HEK293 (cell line): ENCODE measurements around the gene EIF4G3.
A peak's percentile ranks its signal among the peaks of the same experiment; 100 is the strongest.

ENCODE experiments used
- CTCF ChIA-PET: fragments of 350-600 bp; formaldehyde crosslinking; extraction: SDS; loops from one replicate; lab custom pipeline; 2021; ENCODE audit warnings: antibody characterized with exemption; lab: Yijun Ruan, JAX
- POLR2A ChIA-PET: fragments of 300-600 bp; formaldehyde crosslinking; extraction: SDS; loops from one replicate; lab custom pipeline; 2020; ENCODE audit warnings: antibody characterized with exemption, inconsistent platforms; lab: Yijun Ruan, JAX
- H3K27ac ChIP-seq: fragments of 200-500 bp; sonication (Bioruptor generic); 2 replicates; pipeline ENCODE4 v1.5.1; 2014; ENCODE audit warnings: low read depth, low read length, control low read depth, inconsistent platforms; ENCODE audit errors: extremely low read depth
- H3K36me3 ChIP-seq, 2 experiments: fragments of 200-500 bp in 1 of 2; sonication (Bioruptor generic) in 1 of 2; 1 replicate in 1 of 2; 2 replicates in 1 of 2; pipeline ENCODE4 v1.5.1; 2014 to 2017; ENCODE audit warnings: inconsistent platforms in 2 of 2, low read length in 2 of 2; ENCODE audit not compliant: control insufficient read depth in 2 of 2, insufficient read depth in 1 of 2
- H3K4me1 ChIP-seq: fragments of 200-500 bp; sonication (Bioruptor generic); 2 replicates; pipeline ENCODE4 v1.5.1; 2014; ENCODE audit warnings: mild to moderate bottlenecking, low read length, inconsistent platforms; ENCODE audit not compliant: control insufficient read depth, insufficient read depth
- H3K4me3 ChIP-seq: 2 replicates; pipeline ENCODE4 v1.5.1; 2011; ENCODE audit warnings: low read depth, mild to moderate bottlenecking, control low read depth, low read length, moderate library complexity
- H3K9me3 ChIP-seq: fragments of 200-500 bp; sonication (Bioruptor generic); 2 replicates; pipeline ENCODE4 v1.5.1; 2014; ENCODE audit warnings: low read depth, low read length, inconsistent platforms; ENCODE audit not compliant: control insufficient read depth, insufficient read depth
- FEZF1 ChIP-seq: fragments of 450-650 bp; formaldehyde crosslinking; IDR thresholded peaks from 2 replicates; pipeline ENCODE4 v1.5.1; 2016; ENCODE audit warnings: missing biosample characterization, missing genetic modification characterization
- HOXA7 ChIP-seq: sonication (generic); formaldehyde crosslinking; IDR thresholded peaks from 2 replicates; pipeline ENCODE4 v1.8.1; 2022; ENCODE audit warnings: missing genetic modification reagents, borderline replicate concordance
- MZF1 ChIP-seq: fragments of 450-650 bp; formaldehyde crosslinking; IDR thresholded peaks from 2 replicates; pipeline ENCODE4 v1.5.1; 2017; ENCODE audit warnings: missing biosample characterization, missing genetic modification characterization, borderline replicate concordance
- OSR2 ChIP-seq: fragments of 450-650 bp; formaldehyde crosslinking; IDR thresholded peaks from 2 replicates; pipeline ENCODE4 v1.5.1; 2016; ENCODE audit warnings: missing biosample characterization, missing genetic modification characterization
- YY2 ChIP-seq: fragments of 450-650 bp; formaldehyde crosslinking; IDR thresholded peaks from 2 replicates; pipeline ENCODE4 v1.5.1; 2016; ENCODE audit warnings: missing biosample characterization, missing genetic modification characterization
- ZIC2 ChIP-seq: fragments of 450-650 bp; formaldehyde crosslinking; IDR thresholded peaks from 2 replicates; pipeline ENCODE4 v1.5.1; 2016; ENCODE audit warnings: missing biosample characterization, missing genetic modification characterization
- ZNF2 ChIP-seq: fragments of 450-650 bp; formaldehyde crosslinking; IDR thresholded peaks from 2 replicates; pipeline ENCODE4 v1.5.1; 2016; ENCODE audit warnings: missing biosample characterization, missing genetic modification characterization
- ZNF211 ChIP-seq: fragments of 450-650 bp; formaldehyde crosslinking; IDR thresholded peaks from 2 replicates; pipeline ENCODE4 v1.5.1; 2016; ENCODE audit warnings: low read depth, missing biosample characterization, missing genetic modification characterization
- ZNF366 ChIP-seq: fragments of 450-650 bp; formaldehyde crosslinking; conservative IDR thresholded peaks from 2 replicates; pipeline ENCODE4 v1.5.1; 2016; ENCODE audit warnings: missing biosample characterization, missing genetic modification characterization
- ZNF391 ChIP-seq: fragments of 450-650 bp; formaldehyde crosslinking; IDR thresholded peaks from 2 replicates; pipeline ENCODE4 v1.5.1; 2016; ENCODE audit warnings: low read depth, missing biosample characterization, missing genetic modification characterization, borderline replicate concordance
- ZNF596 ChIP-seq: fragments of 450-650 bp; IDR thresholded peaks from 2 replicates; pipeline ENCODE4 v1.5.0; 2018; ENCODE audit warnings: missing biosample characterization, mild to moderate bottlenecking, missing genetic modification characterization, moderate library complexity
- ZNF624 ChIP-seq: fragments of 450-650 bp; formaldehyde crosslinking; IDR thresholded peaks from 2 replicates; pipeline ENCODE4 v1.5.1; 2017; ENCODE audit warnings: missing biosample characterization, missing genetic modification characterization
- ZNF629 ChIP-seq: fragments of 450-650 bp; formaldehyde crosslinking; IDR thresholded peaks from 2 replicates; pipeline ENCODE4 v1.5.1; 2017; ENCODE audit warnings: missing biosample characterization, missing genetic modification characterization
- ZNF677 ChIP-seq: fragments of 450-650 bp; IDR thresholded peaks from 2 replicates; pipeline ENCODE4 v1.5.0; 2018; ENCODE audit warnings: missing biosample characterization, mild to moderate bottlenecking, missing genetic modification characterization, moderate library complexity
- ZNF791 ChIP-seq: fragments of 450-650 bp; formaldehyde crosslinking; IDR thresholded peaks from 2 replicates; pipeline ENCODE4 v1.5.1; 2016; ENCODE audit warnings: missing biosample characterization, missing genetic modification characterization
- TF ChIP-seq, protein P1 (sequence below): fragments of 450-650 bp; formaldehyde crosslinking; IDR thresholded peaks from 2 replicates; pipeline ENCODE4 v1.5.1; 2017; ENCODE audit warnings: missing biosample characterization, missing genetic modification characterization
- TF ChIP-seq, protein P2 (sequence below): fragments of 450-650 bp; formaldehyde crosslinking; IDR thresholded peaks from 2 replicates; pipeline ENCODE4 v1.5.1; 2016; ENCODE audit warnings: missing biosample characterization, missing genetic modification characterization, borderline replicate concordance
- TF ChIP-seq, protein P3 (sequence below): fragments of 450-650 bp; formaldehyde crosslinking; IDR thresholded peaks from 2 replicates; pipeline ENCODE4 v1.5.1; 2016; ENCODE audit warnings: missing biosample characterization, missing genetic modification characterization
- TF ChIP-seq, protein P4 (sequence below): fragments of 450-650 bp; IDR thresholded peaks from 2 replicates; pipeline ENCODE4 v1.5.1; 2018; ENCODE audit warnings: missing biosample characterization, mild to moderate bottlenecking, missing genetic modification characterization
- TF ChIP-seq, protein P5 (sequence below): fragments of 450-650 bp; formaldehyde crosslinking; IDR thresholded peaks from 2 replicates; pipeline ENCODE4 v1.5.1; 2016; ENCODE audit warnings: missing biosample characterization, missing genetic modification characterization
- TF ChIP-seq, protein P6 (sequence below): fragments of 450-650 bp; formaldehyde crosslinking; IDR thresholded peaks from 2 replicates; pipeline ENCODE4 v1.5.1; 2017; ENCODE audit warnings: missing biosample characterization, missing genetic modification characterization

EIF4G3 gene

DNA sequence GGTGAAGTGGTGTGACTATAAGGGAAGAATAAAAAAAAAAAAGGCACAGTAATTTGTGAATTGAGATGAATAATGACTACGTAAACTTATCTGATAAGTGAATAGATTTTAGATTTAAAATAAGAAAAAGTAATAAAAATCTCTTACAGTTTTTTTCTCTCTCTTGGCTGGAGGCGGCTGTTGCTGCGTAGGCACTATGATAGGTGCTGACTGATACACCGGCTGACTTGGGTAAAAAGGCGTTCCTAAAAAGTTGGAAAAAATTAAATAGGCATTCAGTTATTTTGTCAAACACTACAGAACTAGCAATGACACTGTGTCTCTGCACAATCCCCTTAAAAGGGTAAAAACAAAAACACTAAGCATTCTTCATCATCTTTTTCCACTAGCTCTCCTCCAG, 203.8 kb downstream of the EIF4G3 start (continued):
- TF ChIP-seq, protein P1, sequence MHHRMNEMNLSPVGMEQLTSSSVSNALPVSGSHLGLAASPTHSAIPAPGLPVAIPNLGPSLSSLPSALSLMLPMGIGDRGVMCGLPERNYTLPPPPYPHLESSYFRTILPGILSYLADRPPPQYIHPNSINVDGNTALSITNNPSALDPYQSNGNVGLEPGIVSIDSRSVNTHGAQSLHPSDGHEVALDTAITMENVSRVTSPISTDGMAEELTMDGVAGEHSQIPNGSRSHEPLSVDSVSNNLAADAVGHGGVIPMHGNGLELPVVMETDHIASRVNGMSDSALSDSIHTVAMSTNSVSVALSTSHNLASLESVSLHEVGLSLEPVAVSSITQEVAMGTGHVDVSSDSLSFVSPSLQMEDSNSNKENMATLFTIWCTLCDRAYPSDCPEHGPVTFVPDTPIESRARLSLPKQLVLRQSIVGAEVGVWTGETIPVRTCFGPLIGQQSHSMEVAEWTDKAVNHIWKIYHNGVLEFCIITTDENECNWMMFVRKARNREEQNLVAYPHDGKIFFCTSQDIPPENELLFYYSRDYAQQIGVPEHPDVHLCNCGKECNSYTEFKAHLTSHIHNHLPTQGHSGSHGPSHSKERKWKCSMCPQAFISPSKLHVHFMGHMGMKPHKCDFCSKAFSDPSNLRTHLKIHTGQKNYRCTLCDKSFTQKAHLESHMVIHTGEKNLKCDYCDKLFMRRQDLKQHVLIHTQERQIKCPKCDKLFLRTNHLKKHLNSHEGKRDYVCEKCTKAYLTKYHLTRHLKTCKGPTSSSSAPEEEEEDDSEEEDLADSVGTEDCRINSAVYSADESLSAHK = no peak
- TF ChIP-seq YY2 (no peak), ZNF391 (tag by site-specific recombination) (no peak), ZNF624 (tag by site-specific recombination) (no peak), HOXA7 (CRISPR knock-in tag) (no peak)
- TF ChIP-seq, protein P2, sequence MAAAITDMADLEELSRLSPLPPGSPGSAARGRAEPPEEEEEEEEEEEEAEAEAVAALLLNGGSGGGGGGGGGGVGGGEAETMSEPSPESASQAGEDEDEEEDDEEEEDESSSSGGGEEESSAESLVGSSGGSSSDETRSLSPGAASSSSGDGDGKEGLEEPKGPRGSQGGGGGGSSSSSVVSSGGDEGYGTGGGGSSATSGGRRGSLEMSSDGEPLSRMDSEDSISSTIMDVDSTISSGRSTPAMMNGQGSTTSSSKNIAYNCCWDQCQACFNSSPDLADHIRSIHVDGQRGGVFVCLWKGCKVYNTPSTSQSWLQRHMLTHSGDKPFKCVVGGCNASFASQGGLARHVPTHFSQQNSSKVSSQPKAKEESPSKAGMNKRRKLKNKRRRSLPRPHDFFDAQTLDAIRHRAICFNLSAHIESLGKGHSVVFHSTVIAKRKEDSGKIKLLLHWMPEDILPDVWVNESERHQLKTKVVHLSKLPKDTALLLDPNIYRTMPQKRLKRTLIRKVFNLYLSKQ (tag by site-specific recombination) = no peak
- TF ChIP-seq, all 188 proteins: peak for 0

DNA sequence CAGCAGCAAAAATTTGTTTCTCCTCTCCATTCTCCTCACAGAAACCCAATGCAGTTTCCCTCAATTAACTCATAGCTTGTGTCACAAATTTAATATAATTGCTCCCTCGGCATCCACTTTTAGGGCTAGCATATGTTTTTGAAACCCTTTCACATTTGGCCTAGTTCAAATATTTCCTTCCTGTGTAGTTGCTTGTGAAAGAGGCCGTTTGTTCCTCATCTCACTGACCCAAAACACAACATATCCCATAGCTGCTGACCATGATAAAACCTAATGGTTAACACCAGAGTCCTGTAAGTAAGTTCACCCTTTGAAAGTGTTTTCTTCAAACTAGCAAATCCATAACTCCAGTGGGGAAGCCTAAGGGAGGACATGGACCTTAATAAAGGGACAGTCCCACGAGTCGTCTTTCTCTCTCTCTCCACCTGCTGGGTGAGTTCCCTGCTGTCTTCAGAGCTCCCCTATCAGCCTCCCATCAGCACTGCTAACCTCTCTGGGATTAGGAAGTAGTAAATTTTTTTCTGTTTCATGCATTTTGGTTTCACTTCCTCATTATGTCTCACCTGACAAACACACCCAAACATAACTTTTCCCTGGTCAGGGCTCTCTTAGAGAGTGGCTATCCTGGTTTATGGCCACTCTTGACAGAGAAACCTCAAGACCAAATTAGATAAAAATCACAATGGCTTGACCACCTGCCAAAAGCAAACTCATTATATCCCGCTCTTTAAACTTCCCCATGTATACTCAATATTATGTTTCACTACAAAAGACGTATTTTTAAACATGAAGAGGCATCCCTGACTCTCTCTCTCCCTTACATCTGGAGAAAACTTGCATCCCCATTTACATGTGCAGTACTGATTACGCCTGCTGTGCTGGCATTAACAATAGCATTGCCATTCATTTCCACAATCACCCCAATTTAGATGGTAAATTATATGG, 211.9 kb downstream of the EIF4G3 start:
- Histone ChIP-seq H3K36me3 (peaks cover 4 to 56% of the 10 kb centered on the region in 2 experiments), H3K9me3 (no peaks in the 10 kb centered on the region), H3K4me1 (peaks cover 14% of the 10 kb centered on the region), H3K27ac (no peak overlapping the region), H3K4me3 (no peak overlapping the region)
- ChIA-PET CTCF (no interaction called here), POLR2A (interaction anchor here (0.6 kb wide), 1 partner anchor 469 kb away, joined by 4 read pairs; no protein-coding TSS in a partner anchor)
- TF ChIP-seq ZNF366 (tag by site-specific recombination) (0 out of 2 replicates have a peak, but pooled peaks have one; percentile 20), OSR2 (tag by site-specific recombination) (0 out of 2 replicates have a peak, but pooled peaks have one; percentile 36), FEZF1 (tag by site-specific recombination) (peak; percentile 51; the same call in 1 of the 2 replicates), MZF1 (tag by site-specific recombination) (peak; percentile 78; the same call in 1 of the 2 replicates), ZNF2 (tag by site-specific recombination) (no peak), ZNF629 (tag by site-specific recombination) (0 out of 2 replicates have a peak, but pooled peaks have one; percentile 28), ZNF677 (tag by site-specific recombination) (no peak), ZNF596 (tag by site-specific recombination) (peak; percentile 31; the same call in 1 of the 2 replicates), ZNF211 (no peak), ZNF791 (no peak), ZIC2 (tag by site-specific recombination) (0 out of 2 replicates have a peak, but pooled peaks have one; percentile 9)
- TF ChIP-seq, protein P3, sequence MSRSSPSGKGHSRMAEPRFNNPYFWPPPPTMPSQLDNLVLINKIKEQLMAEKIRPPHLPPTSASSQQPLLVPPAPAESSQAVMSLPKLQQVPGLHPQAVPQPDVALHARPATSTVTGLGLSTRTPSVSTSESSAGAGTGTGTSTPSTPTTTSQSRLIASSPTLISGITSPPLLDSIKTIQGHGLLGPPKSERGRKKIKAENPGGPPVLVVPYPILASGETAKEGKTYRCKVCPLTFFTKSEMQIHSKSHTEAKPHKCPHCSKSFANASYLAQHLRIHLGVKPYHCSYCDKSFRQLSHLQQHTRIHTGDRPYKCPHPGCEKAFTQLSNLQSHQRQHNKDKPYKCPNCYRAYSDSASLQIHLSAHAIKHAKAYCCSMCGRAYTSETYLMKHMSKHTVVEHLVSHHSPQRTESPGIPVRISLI = 0 out of 2 replicates have a peak, but pooled peaks have one; percentile 20
- TF ChIP-seq, protein P4, sequence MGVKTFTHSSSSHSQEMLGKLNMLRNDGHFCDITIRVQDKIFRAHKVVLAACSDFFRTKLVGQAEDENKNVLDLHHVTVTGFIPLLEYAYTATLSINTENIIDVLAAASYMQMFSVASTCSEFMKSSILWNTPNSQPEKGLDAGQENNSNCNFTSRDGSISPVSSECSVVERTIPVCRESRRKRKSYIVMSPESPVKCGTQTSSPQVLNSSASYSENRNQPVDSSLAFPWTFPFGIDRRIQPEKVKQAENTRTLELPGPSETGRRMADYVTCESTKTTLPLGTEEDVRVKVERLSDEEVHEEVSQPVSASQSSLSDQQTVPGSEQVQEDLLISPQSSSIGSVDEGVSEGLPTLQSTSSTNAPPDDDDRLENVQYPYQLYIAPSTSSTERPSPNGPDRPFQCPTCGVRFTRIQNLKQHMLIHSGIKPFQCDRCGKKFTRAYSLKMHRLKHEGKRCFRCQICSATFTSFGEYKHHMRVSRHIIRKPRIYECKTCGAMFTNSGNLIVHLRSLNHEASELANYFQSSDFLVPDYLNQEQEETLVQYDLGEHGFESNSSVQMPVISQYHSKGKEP (tag by site-specific recombination) = peak; percentile 27; the same call in 1 of the 2 replicates
- TF ChIP-seq, protein P5, sequence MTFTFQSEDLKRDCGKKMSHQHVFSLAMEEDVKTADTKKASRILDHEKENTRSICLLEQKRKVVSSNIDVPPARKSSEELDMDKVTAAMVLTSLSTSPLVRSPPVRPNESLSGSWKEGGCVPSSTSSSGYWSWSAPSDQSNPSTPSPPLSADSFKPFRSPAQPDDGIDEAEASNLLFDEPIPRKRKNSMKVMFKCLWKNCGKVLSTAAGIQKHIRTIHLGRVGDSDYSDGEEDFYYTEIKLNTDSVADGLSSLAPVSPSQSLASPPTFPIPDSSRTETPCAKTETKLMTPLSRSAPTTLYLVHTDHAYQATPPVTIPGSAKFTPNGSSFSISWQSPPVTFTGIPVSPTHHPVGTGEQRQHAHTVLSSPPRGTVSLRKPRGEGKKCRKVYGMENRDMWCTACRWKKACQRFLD (tag by site-specific recombination) = no peak
- TF ChIP-seq, protein P1 = peak; percentile 28; the same call in 1 of the 2 replicates
- TF ChIP-seq, protein P6, sequence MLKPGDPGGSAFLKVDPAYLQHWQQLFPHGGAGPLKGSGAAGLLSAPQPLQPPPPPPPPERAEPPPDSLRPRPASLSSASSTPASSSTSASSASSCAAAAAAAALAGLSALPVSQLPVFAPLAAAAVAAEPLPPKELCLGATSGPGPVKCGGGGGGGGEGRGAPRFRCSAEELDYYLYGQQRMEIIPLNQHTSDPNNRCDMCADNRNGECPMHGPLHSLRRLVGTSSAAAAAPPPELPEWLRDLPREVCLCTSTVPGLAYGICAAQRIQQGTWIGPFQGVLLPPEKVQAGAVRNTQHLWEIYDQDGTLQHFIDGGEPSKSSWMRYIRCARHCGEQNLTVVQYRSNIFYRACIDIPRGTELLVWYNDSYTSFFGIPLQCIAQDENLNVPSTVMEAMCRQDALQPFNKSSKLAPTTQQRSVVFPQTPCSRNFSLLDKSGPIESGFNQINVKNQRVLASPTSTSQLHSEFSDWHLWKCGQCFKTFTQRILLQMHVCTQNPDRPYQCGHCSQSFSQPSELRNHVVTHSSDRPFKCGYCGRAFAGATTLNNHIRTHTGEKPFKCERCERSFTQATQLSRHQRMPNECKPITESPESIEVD (tag by site-specific recombination) = peak; percentile 83
